GM12892 (cell line): ENCODE data around the gene CAMLG.

Experiments
- POLR2A ChIP-seq: IDR thresholded peaks from 2 replicates; pipeline ENCODE4 v1.6.1; 2011; ENCODE audit warnings: low read depth, low read length, control low read depth
- POLR2AphosphoS5 ChIP-seq: IDR thresholded peaks from 2 replicates; pipeline ENCODE4 v1.6.1; 2011; ENCODE audit warnings: low read depth, low read length, control low read depth
- TAF1 ChIP-seq: IDR thresholded peaks from 2 replicates; pipeline ENCODE4 v1.6.1; 2011; ENCODE audit warnings: low read depth, mild to moderate bottlenecking, control low read depth, low read length, borderline replicate concordance

DNA sequence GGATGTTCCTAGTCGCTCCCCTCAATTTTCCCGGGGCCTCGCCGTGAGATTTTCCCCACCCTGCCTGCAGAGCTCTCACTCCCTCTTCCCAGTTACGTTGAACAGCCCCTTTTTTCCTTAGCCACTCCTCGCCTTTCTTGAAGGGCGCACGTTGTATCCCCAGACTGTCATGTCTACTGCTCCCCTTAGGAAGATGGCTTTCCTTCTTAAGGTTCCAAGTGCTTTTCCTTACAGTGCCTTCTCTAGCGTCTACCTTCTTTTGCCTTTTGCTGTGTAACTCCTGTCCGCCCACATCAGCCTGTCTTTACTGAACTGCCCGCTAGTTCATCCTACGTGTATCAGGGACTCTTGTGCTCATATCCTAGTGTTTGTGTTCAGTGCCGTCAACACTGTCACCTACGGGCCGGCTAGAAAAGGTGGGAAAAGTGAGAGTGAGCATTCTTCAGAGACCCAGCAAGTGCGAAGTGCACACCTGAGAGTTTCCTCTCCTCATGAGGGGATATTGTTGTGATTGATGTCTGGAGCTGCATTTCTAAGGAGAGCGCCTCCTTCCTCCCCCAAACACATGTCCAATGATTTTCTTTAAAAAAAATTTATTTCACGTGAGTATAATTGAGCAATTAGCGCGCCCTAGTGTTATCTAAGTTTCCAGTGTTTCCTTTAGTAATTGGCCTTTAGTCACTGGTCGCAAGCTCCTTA, 764 bp downstream of the CAMLG start:
- TF ChIP-seq POLR2A (no peak), POLR2AphosphoS5 (no peak), TAF1 (no peak)
